SK-N-SH (cell line): ENCODE data around the gene CIROP. TPM values are rescaled to one million over a fixed set of nuclear protein-coding genes. Genes with fewer than 3 reads are reported as not detected.

Source experiments
- CTCF ChIA-PET: fragments of 300-600, 350-600 bp; formaldehyde crosslinking; extraction: SDS; loops from one replicate; lab custom pipeline; 2021; lab: Yijun Ruan, JAX
- POLR2A ChIA-PET: fragments of 350-600 bp; sonication (Branson Sonifier 250); formaldehyde crosslinking; extraction: SDS; loops from one replicate; lab custom pipeline; 2020; ENCODE audit warnings: antibody characterized with exemption, inconsistent platforms; lab: Yijun Ruan, JAX
- DNase-seq: peaks from one replicate; pipeline ENCODE4 v3.0.0; 2012
- H2AFZ ChIP-seq: fragments of 200-600 bp; sonication (generic); 2 replicates; pipeline ENCODE4 v1.8.1; 2016; ENCODE audit warnings: antibody characterized with exemption, mild to moderate bottlenecking, low read depth
- H3F3A ChIP-seq: fragments of 200-600 bp; sonication (generic); replicated peaks from 2 replicates; pipeline ENCODE3; 2016; ENCODE audit warnings: antibody characterized with exemption, mild to moderate bottlenecking; ENCODE audit not compliant: insufficient read depth
- H3K27ac ChIP-seq, 2 experiments: fragments of 200-500 bp in 1 of 2; fragments of 200-600 bp in 1 of 2; sonication (Bioruptor generic) in 1 of 2; sonication (generic), shearing (Covaris generic) in 1 of 2; 2 replicates each; pipeline versions ENCODE4 v1.5.1 to v1.6.1; 2014 to 2016; ENCODE audit warnings: low read depth in 2 of 2, inconsistent platforms in 1 of 2, low read length in 1 of 2, mild to moderate bottlenecking in 1 of 2, mixed read lengths in 1 of 2
- H3K27me3 ChIP-seq: fragments of 200-600 bp; sonication (generic), shearing (Covaris generic); 2 replicates; pipeline ENCODE4 v1.6.1; 2016; ENCODE audit warnings: mixed run types; ENCODE audit not compliant: insufficient read depth
- H3K36me3 ChIP-seq, 2 experiments: fragments of 200-500 bp in 1 of 2; fragments of 200-600 bp in 1 of 2; sonication (Bioruptor generic) in 1 of 2; sonication (generic) in 1 of 2; replicated peaks in 1 of 2; 2 replicates each; pipeline versions ENCODE3 to v1.5.1; 2014 to 2016; ENCODE audit warnings: low read length in 1 of 2, mild to moderate bottlenecking in 1 of 2; ENCODE audit not compliant: insufficient read depth in 2 of 2, control insufficient read depth in 1 of 2
- H3K4me1 ChIP-seq, 2 experiments: fragments of 200-500 bp in 1 of 2; fragments of 200-600 bp in 1 of 2; sonication (Bioruptor generic) in 1 of 2; sonication (generic), shearing (Covaris generic) in 1 of 2; 2 replicates each; pipeline versions ENCODE4 v1.5.1 to v1.6.1; 2014 to 2016; ENCODE audit warnings: low read depth in 1 of 2, low read length in 1 of 2, mixed run types in 1 of 2; ENCODE audit not compliant: insufficient read depth in 2 of 2, control insufficient read depth in 1 of 2
- H3K4me2 ChIP-seq: fragments of 200-600 bp; sonication (generic), shearing (Covaris generic); 2 replicates; pipeline ENCODE4 v1.6.1; 2017; ENCODE audit warnings: mixed run types
- H3K4me3 ChIP-seq, 2 experiments: fragments of 200-500 bp in 1 of 2; fragments of 200-600 bp in 1 of 2; sonication (Bioruptor generic) in 1 of 2; sonication (generic), shearing (Covaris generic) in 1 of 2; 2 replicates each; pipeline versions ENCODE4 v1.5.1 to v1.8.1; 2014 to 2016; ENCODE audit warnings: low read depth in 2 of 2, inconsistent platforms in 1 of 2, low read length in 1 of 2, mild to moderate bottlenecking in 1 of 2, mixed read lengths in 1 of 2, moderate library complexity in 1 of 2
- H3K79me2 ChIP-seq: fragments of 200-600 bp; sonication (generic); 2 replicates; pipeline ENCODE4 v1.8.1; 2017; ENCODE audit warnings: mild to moderate bottlenecking; ENCODE audit not compliant: insufficient read depth
- H3K9ac ChIP-seq: fragments of 200-600 bp; sonication (generic); 2 replicates; pipeline ENCODE4 v1.6.1; 2017; ENCODE audit warnings: mixed run types
- H3K9me2 ChIP-seq: fragments of 200-600 bp; sonication (generic); 2 replicates; pipeline ENCODE4 v1.6.1; 2017; ENCODE audit warnings: mixed run types
- H3K9me3 ChIP-seq: fragments of 200-600 bp; sonication (generic); 2 replicates; pipeline ENCODE4 v1.6.1; 2017; ENCODE audit warnings: mixed run types, mild to moderate bottlenecking, moderate library complexity
- H4K20me1 ChIP-seq: fragments of 200-600 bp; sonication (generic); 2 replicates; pipeline ENCODE4 v1.6.1; 2017; ENCODE audit warnings: mild to moderate bottlenecking, mixed run types; ENCODE audit not compliant: insufficient read depth
- CTCF ChIP-seq: fragments of 200-600 bp; sonication (generic); IDR thresholded peaks from 2 replicates; pipeline ENCODE4 v1.6.1; 2017; ENCODE audit warnings: antibody characterized with exemption, mild to moderate bottlenecking, moderate library complexity
- EP300 ChIP-seq, 2 experiments: IDR thresholded peaks; 2 replicates each; pipeline versions ENCODE4 v1.4.0 to v1.6.1; 2012; ENCODE audit warnings: borderline replicate concordance in 1 of 2, low read depth in 1 of 2, low read length in 1 of 2
- EZH2phosphoT487 ChIP-seq: fragments of 200-600 bp; sonication (generic); IDR thresholded peaks from 2 replicates; pipeline ENCODE4 v1.6.1; 2017; ENCODE audit warnings: low read depth, mixed run types, mild to moderate bottlenecking, antibody characterized with exemption, moderate library complexity, borderline replicate concordance
- FOSL2 ChIP-seq: IDR thresholded peaks from 2 replicates; pipeline ENCODE4 v1.4.0; 2012; ENCODE audit warnings: low read depth, mild to moderate bottlenecking, moderate library complexity, borderline replicate concordance
- FOXJ3 ChIP-seq: sonication (generic); formaldehyde crosslinking; IDR thresholded peaks from 2 replicates; pipeline ENCODE4 v1.5.1; 2020; ENCODE audit warnings: mild to moderate bottlenecking, missing genetic modification reagents
- FOXM1 ChIP-seq: IDR thresholded peaks from 2 replicates; pipeline ENCODE4 v1.4.0; 2012; ENCODE audit warnings: low read depth, mild to moderate bottlenecking
- JUND ChIP-seq: IDR thresholded peaks from 2 replicates; pipeline ENCODE4 v1.4.0; 2012
- MXI1 ChIP-seq: IDR thresholded peaks from 2 replicates; pipeline ENCODE4 v1.6.1; 2012; ENCODE audit warnings: mild to moderate bottlenecking, low read depth, low read length, improper control_type of control experiment
- NRF1 ChIP-seq: IDR thresholded peaks from 2 replicates; pipeline ENCODE4 v1.6.1; 2012; ENCODE audit warnings: low read depth, mild to moderate bottlenecking, low read length
- PBX3 ChIP-seq: IDR thresholded peaks from 2 replicates; pipeline ENCODE4; 2012
- POLR2AphosphoS5 ChIP-seq: IDR thresholded peaks from 2 replicates; pipeline ENCODE4 v1.6.1; 2012; ENCODE audit warnings: low read depth, low read length
- RAD21 ChIP-seq: IDR thresholded peaks from 2 replicates; pipeline ENCODE4 v1.6.1; 2012; ENCODE audit warnings: mild to moderate bottlenecking, low read length
- RCOR1 ChIP-seq: fragments of 150-350 bp; IDR thresholded peaks from 2 replicates; pipeline ENCODE4 v1.6.1; 2017; ENCODE audit warnings: antibody characterized with exemption, low read length
- RXRA ChIP-seq: IDR thresholded peaks from 2 replicates; pipeline ENCODE4 v1.4.0; 2012; ENCODE audit warnings: low read depth, mild to moderate bottlenecking, borderline replicate concordance
- SIN3A ChIP-seq: IDR thresholded peaks from 2 replicates; pipeline ENCODE4 v1.6.1; 2012; ENCODE audit warnings: low read depth, mild to moderate bottlenecking, low read length, moderate library complexity, borderline replicate concordance
- TAF1 ChIP-seq: IDR thresholded peaks from 2 replicates; pipeline ENCODE4 v1.6.1; 2012; ENCODE audit warnings: low read depth, mild to moderate bottlenecking, low read length, moderate library complexity, borderline replicate concordance
- TEAD4 ChIP-seq: IDR thresholded peaks from 2 replicates; pipeline ENCODE4 v1.4.0; 2012; ENCODE audit warnings: mild to moderate bottlenecking, borderline replicate concordance; ENCODE audit not compliant: insufficient read depth
- ZBTB33 ChIP-seq: IDR thresholded peaks from 2 replicates; pipeline ENCODE4 v1.4.0; 2012; ENCODE audit warnings: low read depth, borderline replicate concordance
- WGBS: methylation state at CpG from one replicate; pipeline ENCODE4 v1.1.6; 2017; ENCODE audit warnings: low lambda C conversion rate; 5-methylcytosine and 5-hydroxymethylcytosine counted together
- polyA plus RNA-seq, 3 experiments: library from polyadenylated mRNA; depleted of rRNA; stranded (reverse); fragments of >200 nt; gene quantifications; 2 replicates each; pipeline ENCODE4 v1.2.3, GENCODE V29; 2012

The CIROP gene
- polyA plus RNA-seq, 1 of the 3 experiments (the other 2 are of a cell fraction), result not detected

GRCh38 chr14:23071921-23072539 lies 32.8 kb downstream of the CIROP start:
- peak overlapping the region; percentile 95; the same call in 1 of the 2 replicates for H3K4me2 ChIP-seq
- no peaks in the 10 kb centered on the region for H3K27me3 ChIP-seq
- peak overlapping the region in 1 of 2 experiments; percentile 63; a peak in 2 of 4 replicates for H3K4me3 ChIP-seq
- TF ChIP-seq FOXJ3 (no peak), TAF1 (no peak), EP300 (IDR thresholded peaks at IDR 0.05; ENCODE audit: borderline replicate concordance in 1 of 2, low read depth in 1 of 2, low read length in 1 of 2) (no peak), FOSL2 (no peak), PBX3 (no peak)
- H3F3A ChIP-seq, result peaks cover 32% of the 10 kb centered on the region
- H3K9me2 ChIP-seq, result no peaks in the 10 kb centered on the region
- H3K9ac ChIP-seq, result peak overlapping the region; percentile 91; the same call in 1 of the 2 replicates
- ChIA-PET CTCF (interaction anchor here (0.7 to 7.7 kb wide), 13 partner anchors 9 to 142 kb away, joined by 3 to 152 read pairs (median 9); partner anchors contain the start of genes ACIN1, C14orf119, CDH24 and PRMT5), POLR2A (interaction anchor here (0.6 to 1.4 kb wide), 7 partner anchors 9 to 1200 kb away, joined by 3 to 7 read pairs (median 4); partner anchors contain the start of genes ACIN1 and C14orf119)
- peaks cover 71% of the 10 kb centered on the region for H3K79me2 ChIP-seq
- no peaks in the 10 kb centered on the region for H3K9me3 ChIP-seq
- H3K4me1 ChIP-seq, result peaks cover 20 to 35% of the 10 kb centered on the region in 2 experiments
- H4K20me1 ChIP-seq, result peaks cover 21% of the 10 kb centered on the region
- H3K27ac ChIP-seq, result peak overlapping the region; percentile 68 to 87
- no peak for DNase-seq
- 47% methylated on average over 5 of the region's 5 CpGs for WGBS
- no peak overlapping the region for H2AFZ ChIP-seq
- peaks cover 51 to 59% of the 10 kb centered on the region in 2 experiments for H3K36me3 ChIP-seq

GRCh38 chr14:23071244-23071920 lies 33.4 kb downstream of the CIROP start:
- Histone ChIP-seq H4K20me1 (peaks cover 27% of the 10 kb centered on the region), H3K9me2 (no peaks in the 10 kb centered on the region), H3K4me1 (peaks cover 20 to 35% of the 10 kb centered on the region in 2 experiments), H3F3A (peaks cover 32% of the 10 kb centered on the region), H3K4me2 (peak overlapping the region; percentile 95), H3K9me3 (no peaks in the 10 kb centered on the region), H3K27ac (peak overlapping the region; percentile 68 to 87), H3K27me3 (no peaks in the 10 kb centered on the region), H3K79me2 (peaks cover 71% of the 10 kb centered on the region), H2AFZ (no peak overlapping the region), H3K9ac (peak overlapping the region; percentile 91), H3K4me3 (peak overlapping the region; percentile 63 to 85), H3K36me3 (peaks cover 47 to 59% of the 10 kb centered on the region in 2 experiments)
- 2% methylated on average over 12 of the region's 14 CpGs for WGBS
- ChIA-PET CTCF (interaction anchor here (0.9 to 7.7 kb wide), 15 partner anchors 10 to 141 kb away, joined by 3 to 152 read pairs (median 6); partner anchors contain the start of genes CDH24, HAUS4 and PRMT5), POLR2A (interaction anchor here (0.6 to 1.4 kb wide), 7 partner anchors 9 to 1201 kb away, joined by 3 to 7 read pairs (median 4); partner anchors contain the start of genes ACIN1 and C14orf119)
- DNase-seq, result peak; percentile 88
- peak; percentile 27; the same call in 1 of the 2 replicates for TF ChIP-seq RXRA
- TF ChIP-seq FOSL2, result no peak
- no peak for TF ChIP-seq JUND
- TF ChIP-seq MXI1, result peak; percentile 68; the same call in 1 of the 2 replicates
- no peak for TF ChIP-seq FOXM1
- TF ChIP-seq ZBTB33, result no peak
- no peak for TF ChIP-seq RAD21
- TF ChIP-seq SIN3A, result no peak
- TF ChIP-seq EZH2phosphoT487, result no peak
- peak; percentile 15; the same call in 1 of the 2 replicates for TF ChIP-seq PBX3
- no peak for TF ChIP-seq NRF1
- TF ChIP-seq CTCF, result no peak
- peak; percentile 94 for TF ChIP-seq POLR2AphosphoS5
- peak; percentile 97 for TF ChIP-seq TAF1
- TF ChIP-seq RCOR1, result no peak
- no peak for TF ChIP-seq TEAD4
